ENCODE results near the gene KCNMA1. TPM values are rescaled to one million over a fixed set of nuclear protein-coding genes. Genes with fewer than 3 reads are reported as not detected.
A peak's percentile ranks its signal among the peaks of the same experiment; 100 is the strongest.

The KCNMA1 gene
- total RNA-seq, 4 donors from 2014 or later = 68.4 to 170 (median 119) TPM

- in situ Hi-C loops (cut with MboI; ENCODE audit: low pct_ligation_motif_present in 1 of 4, low pct_unique_long_range_greater_than_20kb in 1 of 4, low sequenced_read_pairs in 3 of 4) (no loop called here), intact Hi-C loops (cut with DNase I; ENCODE audit: low total_unique reads) (loop anchor here (10.0 kb wide), 1 partner anchor 107 kb away; the partner anchor contains the start of gene KCNMA1)
- WGBS, 2 donors (ENCODE audit: low coverage in 1 of 2) = 96% methylated on average over 2 of the region's 2 CpGs; no CpG with 5 or more reads in 1 of the 2 donors
- no peak for DNase-seq
- no peaks in the 10 kb centered on the region for H3K36me3 ChIP-seq
- TF ChIP-seq POLR2A (IDR thresholded peaks at IDR 0.05) (no peak), POLR2AphosphoS5 (IDR thresholded peaks at IDR 0.05) (no peak), CTCF (IDR thresholded peaks at IDR 0.05) (no peak), EP300 (IDR thresholded peaks at IDR 0.05; ENCODE audit: low read depth) (no peak)
- H3K9me3 ChIP-seq = no peaks in the 10 kb centered on the region
- peaks cover 6 to 45% (median 14%) of the 10 kb centered on the region in 4 donors for H3K4me1 ChIP-seq
- no peak overlapping the region for H3K4me3 ChIP-seq
- H3K27ac ChIP-seq = peak overlapping the region; percentile 11 to 68 (median 22)
- H3K27me3 ChIP-seq = no peaks in the 10 kb centered on the region
These were observed 109.8 kb downstream of the KCNMA1 start for GRCh38 chr10:77527839-77528238.

GRCh38 chr10:77526868-77527617, 110.6 kb downstream of the KCNMA1 start:
- H3K4me3 ChIP-seq = no peak overlapping the region
- no peaks in the 10 kb centered on the region for H3K27me3 ChIP-seq
- in situ Hi-C loops (cut with MboI; ENCODE audit: low pct_ligation_motif_present in 1 of 4, low pct_unique_long_range_greater_than_20kb in 1 of 4, low sequenced_read_pairs in 3 of 4) (no loop called here), intact Hi-C loops (cut with DNase I; ENCODE audit: low total_unique reads) (loop anchor here (10.0 kb wide), 1 partner anchor 108 kb away; the partner anchor contains the start of gene KCNMA1)
- 64 to 100% methylated on average over 1 to 6 of the region's 6 CpGs for WGBS, 2 donors (ENCODE audit: low coverage in 1 of 2)
- no peaks in the 10 kb centered on the region for H3K9me3 ChIP-seq
- peak overlapping the region in 3 of 4 donors; percentile 19 to 68 (median 25) for H3K27ac ChIP-seq
- H3K4me1 ChIP-seq = peaks cover 5 to 40% (median 13%) of the 10 kb centered on the region in 4 donors
- TF ChIP-seq POLR2A (IDR thresholded peaks at IDR 0.05) (no peak), CTCF (IDR thresholded peaks at IDR 0.05) (no peak), POLR2AphosphoS5 (IDR thresholded peaks at IDR 0.05) (no peak), EP300 (IDR thresholded peaks at IDR 0.05; ENCODE audit: low read depth) (no peak)
- H3K36me3 ChIP-seq = no peaks in the 10 kb centered on the region
- DNase-seq = no peak

DNA sequence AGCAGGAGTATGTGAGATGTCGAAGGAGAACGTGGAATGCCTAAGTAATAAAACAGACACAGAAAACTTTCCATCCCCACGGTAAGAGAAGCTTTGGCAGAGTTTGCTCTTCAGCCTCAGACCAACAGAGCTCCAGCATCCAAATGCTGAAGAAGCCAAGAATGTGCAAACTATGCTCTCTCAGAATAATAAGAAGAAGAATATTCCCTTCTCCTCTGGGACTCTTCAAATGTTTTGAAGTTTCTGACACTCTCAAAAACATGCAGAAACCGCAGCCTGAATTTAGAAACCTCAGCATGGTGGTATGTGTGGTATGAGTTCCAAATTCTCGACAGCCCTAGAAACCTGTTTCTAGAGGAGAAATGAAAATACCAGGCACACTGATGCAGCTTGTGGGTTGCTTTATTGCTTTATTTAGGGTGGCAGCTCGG, 113.3 kb downstream of the KCNMA1 start:
- Histone ChIP-seq H3K36me3 (no peaks in the 10 kb centered on the region), H3K27me3 (no peaks in the 10 kb centered on the region), H3K9me3 (no peaks in the 10 kb centered on the region), H3K27ac (peak overlapping the region; percentile 11 to 68 (median 60)), H3K4me1 (peaks cover 0 to 26% (median 4%) of the 10 kb centered on the region in 4 donors), H3K4me3 (no peak overlapping the region)
- intact Hi-C loops (cut with DNase I; ENCODE audit: low total_unique reads) = loop anchor here (10.0 kb wide), 1 partner anchor 111 kb away; the partner anchor contains the start of gene KCNMA1
- 29 to 45% methylated on average over 6 of the region's 6 CpGs for WGBS, 2 donors (ENCODE audit: low coverage in 1 of 2)
- no peak for DNase-seq
- peak in 2 of 3 donors; percentile 14 to 17 for TF ChIP-seq POLR2AphosphoS5 (IDR thresholded peaks at IDR 0.05)
- TF ChIP-seq CTCF (IDR thresholded peaks at IDR 0.05) = no peak
- no peak for TF ChIP-seq POLR2A (IDR thresholded peaks at IDR 0.05)
- TF ChIP-seq EP300 (IDR thresholded peaks at IDR 0.05; ENCODE audit: low read depth) = no peak
- in situ Hi-C loops (cut with MboI; ENCODE audit: low pct_ligation_motif_present in 1 of 4, low pct_unique_long_range_greater_than_20kb in 1 of 4, low sequenced_read_pairs in 3 of 4) = no loop called here

- H3K4me3 ChIP-seq = no peak overlapping the region
- 70 to 82% methylated on average over 3 to 4 of the region's 4 CpGs for WGBS, 2 donors (ENCODE audit: low coverage in 1 of 2)
- H3K4me1 ChIP-seq = peaks cover 0 to 21% (median 6%) of the 10 kb centered on the region in 4 donors
- no peak for DNase-seq
- H3K36me3 ChIP-seq = no peaks in the 10 kb centered on the region
- intact Hi-C loops (cut with DNase I; ENCODE audit: low total_unique reads) (loop anchor here (10.0 kb wide), 1 partner anchor 112 kb away; the partner anchor contains the start of gene KCNMA1), in situ Hi-C loops (cut with MboI; ENCODE audit: low pct_ligation_motif_present in 1 of 4, low pct_unique_long_range_greater_than_20kb in 1 of 4, low sequenced_read_pairs in 3 of 4) (no loop called here)
- peak overlapping the region in 2 of 4 donors; percentile 24 to 68 for H3K27ac ChIP-seq
- no peaks in the 10 kb centered on the region for H3K9me3 ChIP-seq
- TF ChIP-seq POLR2A (IDR thresholded peaks at IDR 0.05) (no peak), POLR2AphosphoS5 (IDR thresholded peaks at IDR 0.05) (no peak), CTCF (IDR thresholded peaks at IDR 0.05) (no peak)
- no peaks in the 10 kb centered on the region for H3K27me3 ChIP-seq
These were observed 115.3 kb downstream of the KCNMA1 start for GRCh38 chr10:77522268-77522809.
